ENCODE measurements around the gene URGCP.
"Not testable (repeated sequence)": the region's sequence is repeated elsewhere in the genome, so short reads cannot be mapped to it uniquely, and the experiment has no call there.

URGCP gene

DNA sequence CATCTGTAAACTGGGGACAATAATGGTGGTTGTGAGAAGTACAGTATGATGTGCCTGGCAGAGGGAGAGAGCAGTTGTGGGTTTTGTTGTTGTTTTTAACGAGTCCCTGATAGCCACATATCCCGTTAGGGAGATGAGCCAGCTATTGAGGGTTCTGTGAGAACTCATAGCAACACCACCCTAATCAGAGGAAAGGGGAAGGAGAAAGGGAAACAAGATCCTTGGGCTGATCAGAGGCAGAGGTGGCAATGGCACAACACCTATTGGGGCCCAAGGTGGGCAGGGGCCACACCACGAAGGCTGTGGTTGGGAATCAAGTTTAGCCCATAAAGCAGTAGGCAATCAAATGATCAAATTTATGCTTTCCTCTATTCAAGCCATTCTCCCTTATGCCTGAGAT is 35.3 kb downstream of the URGCP start:
- DNase-seq, result no peak

DNA sequence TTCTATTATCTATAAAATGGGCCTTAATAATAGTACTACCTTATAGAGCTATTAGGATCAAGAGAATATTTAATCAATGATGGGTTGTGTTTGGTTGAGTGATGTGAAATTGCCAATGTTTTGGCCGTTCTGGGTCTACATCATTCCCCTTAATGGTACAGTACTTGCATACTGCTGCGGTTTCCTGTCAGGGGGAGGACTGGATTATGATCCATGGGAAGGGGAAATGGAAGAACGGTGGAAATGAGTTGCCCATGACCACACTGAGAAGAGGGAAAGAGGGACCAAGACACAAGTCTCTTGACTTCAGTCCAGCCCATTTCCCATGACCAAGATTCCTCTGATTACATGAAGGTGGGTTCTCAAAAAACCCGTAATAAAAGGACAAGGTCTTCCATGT is 36.1 kb downstream of the URGCP start:
- peak; percentile 10 for DNase-seq

DNA sequence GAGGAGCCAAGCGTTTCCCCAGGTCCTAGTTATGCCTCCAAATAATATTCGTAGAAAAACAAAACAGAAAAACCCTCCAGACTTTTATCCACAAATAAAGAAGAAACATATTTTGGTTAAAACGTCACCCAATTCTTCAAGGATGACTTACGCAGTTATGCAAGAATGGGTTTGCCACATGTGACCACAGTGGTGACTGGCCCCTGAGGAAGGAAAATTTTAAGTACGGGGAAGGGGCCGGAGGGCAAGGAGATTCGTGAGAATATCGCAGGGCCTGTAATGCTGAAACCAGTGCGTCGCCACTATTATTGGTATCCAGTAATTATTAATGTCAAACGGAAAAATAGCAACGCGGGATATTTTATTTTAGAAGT is 36.5 kb downstream of the URGCP start:
- peak; percentile 52 for DNase-seq

DNA sequence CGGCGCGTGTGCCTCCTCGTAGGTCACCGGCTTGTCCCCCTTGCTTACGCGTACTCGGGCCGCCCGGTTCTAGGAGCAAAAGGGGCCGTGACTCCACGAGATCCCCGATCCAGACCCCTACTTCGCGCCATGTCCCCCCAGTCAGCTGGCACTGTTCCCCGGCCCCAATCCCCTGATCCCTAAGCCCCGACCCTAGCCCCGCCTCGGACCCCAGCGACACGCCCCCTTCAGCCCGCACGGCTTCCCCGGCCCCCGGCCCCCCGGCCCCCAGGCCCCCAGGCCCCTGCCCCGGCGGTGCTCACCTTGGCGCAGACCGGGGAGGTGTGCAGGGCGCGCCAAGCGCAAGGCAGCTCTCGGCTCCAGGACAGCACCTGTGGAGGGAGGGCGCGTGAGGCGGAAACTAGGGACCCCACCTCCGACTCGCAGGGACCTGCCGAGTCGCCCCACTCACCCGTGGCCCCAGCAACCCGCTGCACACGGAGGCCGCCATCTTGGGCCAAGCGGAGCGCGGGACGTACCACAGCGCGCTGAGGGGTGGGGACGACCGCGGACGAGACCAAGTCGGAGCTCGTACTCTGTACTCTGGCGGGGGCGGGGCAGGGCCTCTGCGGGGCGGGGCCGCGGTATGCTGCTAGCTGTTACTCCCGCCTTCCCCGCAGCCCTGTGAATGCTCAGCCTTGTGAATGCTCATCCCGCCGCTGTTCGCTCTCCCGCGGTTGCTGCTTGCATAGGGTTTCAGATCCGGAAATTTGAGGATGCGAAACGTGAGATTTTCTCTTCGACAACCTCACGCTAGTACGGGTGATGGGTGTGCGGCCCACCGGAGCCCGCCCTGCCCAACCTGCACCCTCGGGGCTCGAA is 37.2 kb downstream of the URGCP start, which contains the start of gene MRPS24:
Gene MRPS24 (minus strand): TSS at position 512 of the 861 bp plus-strand sequence. CDS start 22 bp downstream, at position 490.
- peak; percentile 98 for DNase-seq

DNA sequence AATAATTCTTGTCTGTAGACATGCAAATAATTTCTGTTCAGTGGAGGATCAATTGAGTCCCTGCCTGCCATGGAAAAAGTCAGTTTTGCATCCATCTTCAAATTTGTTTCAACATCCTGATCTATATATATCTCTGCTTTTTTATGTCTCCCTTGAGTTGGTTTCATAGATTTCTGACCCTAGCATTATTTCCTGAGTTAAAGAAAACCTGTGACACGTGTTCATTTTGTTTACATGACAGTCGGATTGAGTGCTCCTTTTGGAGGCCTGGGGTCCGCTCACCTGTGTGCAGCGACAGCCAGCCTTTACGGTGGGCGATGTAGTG is 37.8 kb downstream of the URGCP start:
- no peak for DNase-seq

DNA sequence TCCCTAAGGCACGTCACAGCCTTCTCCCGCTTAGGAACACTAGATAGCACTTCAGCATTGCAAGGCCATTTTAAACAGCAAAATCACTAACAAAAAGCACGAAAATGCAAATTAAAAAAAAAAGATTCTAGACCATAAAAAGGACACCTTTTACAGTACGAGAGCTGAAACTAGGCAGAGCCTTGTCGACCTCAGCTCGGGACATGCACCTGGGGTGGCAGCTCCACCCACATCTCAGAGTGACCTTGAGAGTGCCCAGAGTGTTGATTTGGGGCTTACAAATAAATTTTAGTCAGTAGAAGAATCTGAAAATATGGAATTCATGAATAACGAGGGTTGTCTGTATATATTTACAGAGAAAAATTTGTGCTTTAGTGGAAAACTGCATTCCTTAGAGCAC is 38.2 kb downstream of the URGCP start:
- no peak for DNase-seq

DNA sequence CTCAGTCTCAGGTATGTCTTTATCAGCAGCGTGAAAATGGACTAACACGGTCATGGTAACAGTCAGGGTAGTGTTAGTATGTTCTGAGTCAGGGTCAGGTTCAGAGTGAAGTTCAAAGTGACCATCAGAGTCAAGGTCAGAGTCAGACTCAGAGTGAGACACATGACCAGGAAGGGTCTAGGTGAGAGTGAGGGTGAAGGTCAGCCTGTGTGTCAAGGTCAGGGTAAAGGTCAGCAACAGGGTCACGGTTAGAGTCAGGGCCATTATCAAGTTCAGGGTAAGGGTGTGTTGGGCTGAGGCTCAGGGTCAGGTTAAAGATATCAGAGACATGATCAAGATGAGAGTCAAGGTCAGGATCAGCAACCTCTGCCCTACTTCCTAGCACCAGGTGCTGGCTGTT is 41.1 kb downstream of the URGCP start:
- DNase-seq, result no peak

DNA sequence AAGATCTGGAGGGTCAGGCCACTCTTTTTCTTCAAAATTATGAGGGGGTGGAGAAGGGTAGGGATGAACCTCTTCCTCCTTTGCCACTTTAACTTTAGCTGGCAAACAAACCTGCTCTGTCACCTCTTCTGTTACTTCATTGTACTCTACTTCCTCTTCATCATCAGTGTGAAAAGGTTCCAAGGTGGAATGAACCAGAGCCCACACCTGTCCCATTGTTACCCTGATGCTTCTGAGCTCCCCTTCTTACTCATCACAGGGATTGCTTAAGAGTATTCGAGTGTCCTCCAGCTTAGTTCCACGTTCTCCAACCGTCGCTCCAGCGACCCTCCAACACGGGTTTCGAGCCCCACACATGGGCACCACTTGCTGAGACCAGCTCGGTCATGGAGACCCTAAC is 42.3 kb downstream of the URGCP start:
- no peak for DNase-seq

DNA sequence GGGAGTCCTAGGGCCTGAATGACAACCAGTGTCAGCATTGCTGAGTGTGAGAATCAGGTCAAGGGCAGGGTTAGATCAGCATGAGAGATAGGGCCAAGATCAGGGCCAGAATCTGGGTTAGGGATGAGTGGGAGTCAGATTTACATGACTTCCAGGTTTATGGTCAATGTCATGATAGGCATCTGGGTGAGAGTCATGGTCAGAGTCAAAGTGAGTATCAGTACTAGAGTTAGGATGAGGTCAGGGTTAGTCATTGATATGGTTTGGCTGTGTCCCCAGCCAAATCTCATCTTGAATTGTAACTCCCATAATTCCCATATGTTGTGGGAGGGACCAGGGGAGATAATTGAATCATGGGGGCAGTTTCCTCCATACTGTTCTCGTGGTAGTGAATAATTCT is 49.4 kb downstream of the URGCP start:
- no peak for DNase-seq

DNA sequence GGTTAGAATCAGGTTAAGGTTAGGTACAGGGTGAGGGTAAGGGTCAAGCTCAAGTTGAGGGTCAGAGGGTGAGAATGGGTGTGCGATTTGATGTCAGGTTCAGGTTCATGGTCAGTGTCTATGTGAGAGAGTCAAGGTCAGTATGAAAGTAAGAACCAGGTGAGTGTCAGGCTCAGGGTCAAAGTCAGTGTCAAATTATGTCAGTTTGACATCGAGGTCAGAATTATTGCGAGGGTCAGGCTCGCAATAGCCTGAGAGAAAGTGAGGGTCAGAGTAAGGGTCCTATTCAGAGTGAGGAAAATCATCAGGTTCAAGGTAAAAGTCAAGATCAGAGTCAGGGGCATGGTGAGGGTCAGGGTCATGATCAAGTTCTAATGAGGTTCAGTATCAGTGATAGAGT is 50.1 kb downstream of the URGCP start:
- no peak for DNase-seq

DNA sequence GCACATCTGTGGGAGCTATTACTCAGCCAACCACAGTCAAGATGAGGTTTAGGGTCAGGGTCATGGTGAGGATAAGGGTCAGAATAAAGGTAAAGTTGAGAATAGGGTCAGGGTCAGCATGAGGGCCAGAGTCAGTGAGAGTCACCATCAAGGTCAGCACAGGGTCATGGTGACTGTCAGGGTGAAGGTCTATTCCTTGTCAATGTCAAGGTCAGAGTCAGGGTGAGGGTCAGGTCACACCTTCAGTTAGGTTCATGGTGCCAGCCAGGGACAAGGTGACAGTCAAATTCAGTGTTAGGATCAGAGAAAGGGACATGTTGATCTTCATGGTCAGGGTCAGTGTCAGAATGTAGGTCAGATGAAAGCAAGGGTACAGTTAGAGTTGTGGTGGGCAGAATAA is 51.2 kb downstream of the URGCP start:
- DNase-seq, result no peak

DNA sequence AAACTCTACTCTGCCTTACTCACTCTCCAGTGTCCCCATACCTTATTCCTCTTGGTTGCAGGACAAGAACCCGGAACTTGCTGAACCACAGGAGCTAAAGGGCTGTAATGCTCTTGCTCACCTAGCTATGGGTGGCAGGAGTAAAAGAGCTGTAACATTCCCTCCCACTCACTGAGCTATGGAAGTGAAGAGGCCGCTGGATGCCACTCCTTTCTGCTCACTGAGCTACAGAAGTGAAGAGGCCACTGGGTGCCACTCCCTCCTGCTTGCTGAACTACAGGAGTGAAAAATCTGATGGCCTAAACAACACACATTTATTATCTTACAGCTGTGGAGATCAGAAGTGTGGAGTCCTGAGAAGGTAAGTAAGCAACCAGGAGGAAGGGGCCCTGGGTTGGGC is 54.6 kb downstream of the URGCP start:
- no peak for DNase-seq

DNA sequence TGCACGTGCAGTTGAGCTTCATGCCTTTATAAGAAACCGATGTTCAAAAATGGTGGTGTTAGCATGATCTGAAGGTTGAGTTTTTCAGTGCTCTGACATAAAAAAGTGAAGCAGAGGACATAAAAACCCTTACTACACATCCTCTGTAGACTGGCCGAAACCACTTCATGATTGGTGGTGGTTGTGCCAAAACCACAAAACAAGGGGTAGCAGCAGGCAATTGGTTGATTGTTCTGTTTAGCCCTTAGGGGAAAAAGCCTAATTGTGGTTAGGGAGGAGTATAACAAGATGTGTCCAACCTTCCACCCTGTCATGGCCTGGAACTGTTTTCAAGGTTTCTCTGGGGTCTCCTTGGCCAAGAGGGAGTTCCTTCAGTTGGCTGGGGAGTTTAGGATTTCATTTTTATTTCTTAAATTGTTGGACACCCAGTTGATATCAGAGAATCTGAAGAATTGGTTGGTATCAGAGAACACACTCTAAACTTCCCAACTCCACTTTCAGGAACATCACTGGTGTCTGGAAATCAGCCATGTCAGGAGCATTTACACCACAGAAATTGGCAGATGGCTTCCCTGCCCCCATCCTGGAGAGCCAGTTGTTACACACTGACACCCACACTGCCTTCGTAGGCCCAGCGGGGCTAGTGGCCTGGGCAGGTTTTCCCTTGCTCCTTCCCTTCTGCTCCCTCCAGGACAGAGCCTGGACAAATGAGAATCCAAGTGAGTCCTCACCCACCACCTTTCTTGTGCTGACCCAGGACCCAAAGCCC is 55.9 kb downstream of the URGCP start:
- no peak for DNase-seq

DNA sequence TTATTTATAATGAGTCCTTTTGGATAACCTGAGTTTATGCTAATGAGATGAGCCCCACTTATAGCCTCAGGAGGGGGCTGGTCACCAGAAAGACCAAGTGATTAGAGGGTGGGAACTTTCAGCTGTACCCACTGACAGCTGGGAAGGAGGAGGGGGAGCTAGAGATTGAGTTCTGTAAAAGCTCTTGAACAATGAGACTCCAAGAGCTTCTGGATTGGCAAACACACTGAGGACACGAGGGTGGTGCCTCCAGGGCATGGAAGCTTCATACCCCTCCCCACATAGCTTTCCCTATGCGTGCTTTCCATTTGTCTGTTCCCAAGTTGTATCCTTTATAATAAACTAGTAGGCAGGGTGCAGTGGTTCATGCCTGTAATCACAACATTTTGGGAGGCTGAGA is 57.3 kb downstream of the URGCP start:
- DNase-seq, result peak; percentile 92

DNA sequence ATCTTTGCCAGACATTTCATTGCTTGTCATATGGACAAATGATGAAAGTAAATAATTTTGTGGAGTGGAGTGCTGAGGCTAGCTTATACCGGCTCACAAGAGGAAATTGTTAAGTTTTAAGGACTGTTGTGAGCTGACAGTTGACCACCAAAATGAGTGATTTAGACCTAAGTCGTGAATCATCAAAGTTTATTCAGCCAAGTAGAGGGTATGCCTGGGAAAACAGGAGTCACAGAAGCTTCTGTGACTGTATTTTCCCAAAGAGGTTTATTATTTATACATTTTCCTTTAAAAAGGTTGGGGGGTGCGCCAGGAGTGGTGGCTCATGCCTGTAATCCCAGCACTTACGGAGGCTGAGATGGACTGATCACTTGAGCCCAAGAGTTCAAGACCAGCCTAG is 58.9 kb downstream of the URGCP start:
- no peak for DNase-seq

DNA sequence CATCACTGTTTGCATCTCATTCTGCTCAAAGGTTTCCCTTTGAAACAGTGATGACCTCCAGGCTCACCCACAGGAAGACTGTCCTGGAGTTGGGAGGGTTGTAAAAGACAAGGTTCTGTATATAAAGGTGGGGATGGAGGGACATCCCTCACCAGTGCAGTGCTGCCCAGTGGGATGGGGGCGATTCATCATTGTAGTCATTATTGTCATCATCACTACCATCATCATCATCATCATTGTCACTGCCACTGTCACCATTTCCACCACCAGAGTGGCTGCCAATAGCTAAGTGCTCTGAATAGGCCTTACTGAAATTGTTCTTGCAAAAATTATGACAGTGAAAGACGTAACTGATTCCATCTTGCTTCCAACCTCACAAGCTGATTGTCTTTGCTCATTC is 61.7 kb downstream of the URGCP start:
- no peak for DNase-seq

DNA sequence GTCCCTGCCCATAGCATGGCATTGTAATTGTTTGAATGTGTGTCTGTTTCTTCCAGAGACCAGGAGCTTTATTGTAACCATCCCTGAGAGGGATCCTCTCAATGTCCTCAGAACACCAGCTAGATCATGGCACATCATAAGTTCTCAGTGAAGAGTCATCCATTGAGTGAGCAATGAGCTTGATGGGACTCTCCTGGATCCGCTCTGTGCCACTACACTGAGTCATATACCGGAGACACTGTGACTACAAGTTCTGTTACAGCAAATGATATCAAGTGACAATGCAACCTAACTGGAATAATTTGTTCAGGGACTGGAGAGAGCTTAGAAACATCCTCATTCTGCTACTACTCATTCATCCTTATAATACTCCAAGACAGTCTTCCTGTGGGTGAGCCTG is 62.1 kb downstream of the URGCP start:
- DNase-seq, result no peak

DNA sequence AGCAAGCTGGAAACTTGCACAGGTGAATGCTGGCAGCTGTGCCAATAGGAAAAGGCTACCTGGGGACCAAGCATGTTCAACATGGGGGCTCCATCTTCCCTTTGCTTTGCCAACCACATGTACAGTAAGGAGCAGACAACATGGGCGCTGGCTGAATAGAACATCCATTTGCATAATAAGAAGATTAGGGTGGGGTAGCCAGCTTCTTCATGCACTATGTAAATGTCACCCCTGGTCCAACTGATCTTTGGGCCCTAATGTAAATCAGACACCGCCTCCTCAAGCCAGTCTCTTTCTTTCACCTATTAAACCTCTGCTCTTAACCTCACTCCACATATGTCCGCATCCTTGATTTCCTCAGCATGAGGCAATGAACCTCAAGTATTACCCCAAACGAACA is 63.1 kb downstream of the URGCP start:
- DNase-seq, result no peak

DNA sequence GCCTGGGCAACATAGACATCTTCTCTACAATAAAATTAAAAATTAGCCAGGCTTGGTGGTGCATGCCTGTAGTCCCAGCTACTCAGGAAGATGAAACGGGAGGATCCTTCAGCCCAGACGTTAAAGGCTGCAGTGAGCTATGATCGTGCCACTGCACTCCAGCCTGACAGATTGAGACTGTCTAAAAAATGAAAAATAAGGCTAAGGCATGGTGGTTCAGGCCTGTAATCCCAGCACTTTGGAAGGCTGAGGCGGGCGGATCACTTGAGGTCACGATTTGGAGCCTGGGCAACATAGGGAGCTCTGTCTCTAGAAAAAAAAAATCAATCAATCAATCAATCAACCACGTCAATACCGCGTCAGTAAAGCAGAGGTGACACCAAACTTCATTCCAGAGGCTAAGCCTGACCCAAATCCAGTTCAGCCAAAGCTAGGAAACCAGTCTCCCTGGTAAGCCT is 68.2 kb downstream of the URGCP start:
- DNase-seq, result no peak

DNA sequence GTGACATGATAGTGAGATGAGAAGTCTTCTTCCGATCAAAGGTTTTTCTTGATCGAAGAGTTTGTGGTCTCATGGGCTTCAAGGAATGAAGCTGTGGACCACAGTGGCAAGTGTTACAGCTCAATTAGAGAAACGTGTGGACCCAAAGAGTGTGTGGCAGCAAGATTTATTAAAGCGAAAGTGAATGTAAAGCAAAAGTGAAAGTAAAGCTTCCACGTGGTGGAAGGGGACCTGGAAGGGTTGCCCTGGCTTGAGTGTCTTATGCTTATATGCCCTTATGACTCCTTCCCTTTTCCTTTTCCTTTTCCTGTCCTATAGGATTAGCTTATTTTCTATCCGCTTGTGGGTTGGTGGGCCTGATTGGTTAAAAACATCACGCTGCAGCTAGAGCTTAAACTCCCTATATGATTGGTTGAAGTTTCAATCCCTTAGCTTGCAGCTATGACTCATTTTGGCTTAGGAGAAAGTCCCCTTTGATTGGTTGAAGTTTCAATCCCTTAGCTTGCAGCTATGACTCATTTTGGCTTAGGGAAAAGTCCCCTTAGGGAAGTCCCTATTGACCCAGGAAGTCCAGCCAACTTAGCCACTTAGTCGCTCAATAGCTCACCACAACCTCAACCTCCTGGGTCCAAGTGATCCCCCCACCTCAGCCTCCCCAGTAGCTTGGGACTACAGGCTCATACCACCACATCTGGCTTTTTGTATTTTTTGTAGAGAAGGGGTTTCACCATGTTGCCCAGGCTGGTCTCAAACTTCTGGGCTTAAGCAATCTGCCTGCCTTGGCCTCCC is 71.7 kb downstream of the URGCP start:
- peak; percentile 28 for DNase-seq

DNA sequence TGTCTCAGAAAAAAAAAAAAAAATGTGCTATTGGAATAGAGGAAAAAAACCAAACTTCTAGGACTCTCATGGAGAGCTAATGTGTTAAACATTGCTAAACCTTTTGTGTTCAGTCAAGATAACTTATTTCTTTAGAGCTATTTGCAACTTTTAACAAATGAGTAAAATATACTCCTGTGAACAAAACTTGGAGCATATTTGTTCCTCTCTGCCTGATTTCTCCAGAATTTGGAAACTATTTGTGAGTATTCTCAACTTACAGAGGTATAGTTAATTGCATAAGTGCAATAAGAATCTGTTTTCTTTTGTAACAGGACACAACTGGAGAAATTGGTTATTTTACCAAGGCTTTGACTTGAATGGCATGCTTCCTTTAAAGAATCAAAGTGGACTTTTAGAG is 75.5 kb downstream of the URGCP start:
- DNase-seq, result not testable (repeated sequence)

Data from NCI-H69 (cell line).